ENCODE data around the gene BCO1.

The BCO1 gene

GRCh38 chr16:81232740-81233367 lies 5.6 kb upstream of the BCO1 start:
- DNase-seq, result no peak

- DNase-seq, result no peak
These were observed 1.2 kb upstream of the BCO1 start for GRCh38 chr16:81237282-81237681.

- DNase-seq, result no peak
These were observed 570 bp upstream of the BCO1 start for GRCh38 chr16:81237942-81238295.

- DNase-seq, result no peak
These were observed 1.1 kb downstream of the BCO1 start for GRCh38 chr16:81239367-81240121.

DNA sequence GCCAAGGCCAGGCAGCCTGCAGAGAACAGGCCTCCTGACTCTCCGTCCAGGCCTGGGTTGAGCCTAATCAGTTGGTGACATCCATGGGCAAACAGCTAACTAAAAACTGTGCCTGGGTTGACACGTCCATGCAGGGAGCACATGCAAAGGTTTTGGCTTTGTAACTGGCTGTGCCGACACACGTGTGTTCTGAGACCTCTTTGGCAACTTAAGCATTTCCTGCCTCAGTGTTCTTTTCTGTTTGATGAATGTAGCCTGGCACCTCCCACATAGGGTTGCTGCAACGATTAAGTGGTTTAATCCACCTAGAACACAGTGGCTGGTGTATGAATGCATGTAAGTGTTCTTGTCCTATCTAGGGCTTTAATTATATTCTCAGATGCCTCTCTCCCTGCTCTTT lies 3.2 kb downstream of the BCO1 start:
- no peak for DNase-seq

- DNase-seq, result no peak
These were observed 4.6 kb downstream of the BCO1 start for GRCh38 chr16:81242977-81243618.

DNA sequence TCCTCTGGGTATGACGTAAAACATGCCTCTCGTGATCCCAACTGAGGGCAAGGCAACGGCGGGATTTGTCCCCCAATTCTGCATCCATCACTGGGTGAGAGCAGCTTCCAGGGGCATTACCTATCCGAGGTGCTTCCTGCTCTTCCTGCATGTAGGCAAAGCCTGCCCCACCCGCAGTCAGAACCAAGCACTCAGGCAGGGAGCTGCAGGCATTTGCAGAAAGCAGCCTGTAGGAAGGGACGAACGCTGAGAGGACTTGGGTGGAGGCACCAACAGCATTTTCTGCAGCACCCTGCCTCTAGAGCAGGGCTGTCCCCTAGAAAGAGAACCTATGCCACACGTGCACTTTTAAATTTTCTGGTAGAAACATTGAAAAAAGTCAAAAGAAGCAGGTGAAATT lies 5.5 kb downstream of the BCO1 start:
- no peak for DNase-seq

- DNase-seq, result no peak
These were observed 13.4 kb downstream of the BCO1 start for GRCh38 chr16:81251871-81252270.

DNA sequence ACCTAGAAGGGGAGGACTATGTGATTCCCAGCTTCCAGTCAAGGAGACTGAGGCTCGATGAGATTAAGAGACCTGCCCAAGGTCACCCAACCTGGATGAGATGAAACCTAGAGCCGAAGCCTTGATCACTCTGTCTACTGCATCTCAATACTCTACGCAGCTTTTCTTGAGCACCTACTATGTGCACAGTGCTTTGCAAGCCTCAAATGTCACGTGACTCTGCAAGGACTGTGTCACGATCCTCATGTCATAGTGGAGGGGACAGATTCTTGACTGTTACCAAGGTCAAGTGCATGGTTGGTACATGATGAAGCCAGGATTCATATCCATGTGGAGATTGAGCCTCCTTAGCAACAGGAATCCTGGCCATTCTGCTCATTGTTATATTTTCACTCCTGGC lies 14.7 kb downstream of the BCO1 start:
- no peak for DNase-seq

DNA sequence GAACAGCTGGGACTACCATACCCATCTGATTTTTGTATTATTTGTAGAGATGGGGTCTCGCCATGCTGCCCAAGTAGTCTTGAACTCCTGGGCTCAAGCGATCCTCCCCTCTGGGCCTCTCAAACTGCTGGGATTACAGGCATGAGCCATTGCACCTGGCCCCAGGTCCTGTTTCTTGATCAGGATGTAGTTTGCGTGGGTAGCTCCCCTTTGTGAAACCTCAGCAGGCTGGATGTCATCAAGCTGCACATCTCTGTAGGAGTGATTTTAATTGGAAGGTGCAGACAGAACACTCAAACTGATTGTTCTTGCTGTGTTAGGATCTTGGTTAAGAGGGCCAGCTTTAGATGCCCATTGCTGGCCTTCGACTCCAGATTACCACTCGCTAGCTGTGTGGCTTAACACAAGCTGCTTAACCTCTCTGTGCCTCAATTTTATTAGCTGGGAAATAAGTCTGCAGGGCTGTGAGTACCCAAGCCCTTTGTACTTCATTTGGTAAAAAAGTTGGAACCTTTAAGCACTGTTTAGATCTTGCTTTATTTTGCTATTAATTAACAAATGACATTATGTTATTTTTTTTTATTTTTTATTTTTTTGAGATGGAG lies 16.5 kb downstream of the BCO1 start:
- no peak for DNase-seq

GRCh38 chr16:81259916-81260315 lies 21.4 kb downstream of the BCO1 start:
- DNase-seq, result no peak

GRCh38 chr16:81261049-81261648 lies 22.7 kb downstream of the BCO1 start:
- DNase-seq, result no peak

DNA sequence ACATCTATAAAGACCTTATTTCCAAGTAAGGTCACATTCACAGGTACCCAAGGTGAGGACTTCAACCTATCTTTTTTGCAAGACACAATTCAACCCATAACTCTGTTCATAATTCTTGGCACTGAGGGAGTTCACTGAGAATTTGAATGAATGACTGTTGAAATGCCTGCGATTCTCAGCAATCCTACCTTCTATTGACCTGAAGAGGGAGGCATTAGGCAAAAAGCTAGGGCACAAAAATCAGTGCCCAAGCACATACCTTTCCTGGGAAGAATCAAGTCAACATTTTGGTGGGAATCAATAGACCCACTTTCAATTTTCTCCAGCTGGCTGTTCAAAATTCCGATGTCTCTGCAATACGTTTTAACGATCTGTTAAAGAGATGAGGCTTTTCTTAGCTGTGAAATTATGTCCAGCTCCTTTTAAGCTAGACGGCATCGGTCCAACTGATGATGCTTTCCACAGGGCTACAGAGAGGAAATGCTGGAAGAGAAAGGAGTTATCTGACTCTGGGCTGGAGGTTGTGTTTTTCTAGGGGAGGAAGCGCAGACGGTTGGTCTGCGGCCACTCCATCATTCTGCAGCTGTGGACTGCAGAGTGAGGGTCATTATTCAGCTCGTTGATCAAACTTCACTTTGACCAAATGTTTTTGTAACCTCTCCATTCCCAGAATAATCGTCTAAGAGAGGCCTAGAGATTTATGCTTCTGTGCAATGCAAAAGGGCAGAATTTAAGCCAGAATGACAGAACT lies 25.2 kb downstream of the BCO1 start:
- DNase-seq, result no peak

DNA sequence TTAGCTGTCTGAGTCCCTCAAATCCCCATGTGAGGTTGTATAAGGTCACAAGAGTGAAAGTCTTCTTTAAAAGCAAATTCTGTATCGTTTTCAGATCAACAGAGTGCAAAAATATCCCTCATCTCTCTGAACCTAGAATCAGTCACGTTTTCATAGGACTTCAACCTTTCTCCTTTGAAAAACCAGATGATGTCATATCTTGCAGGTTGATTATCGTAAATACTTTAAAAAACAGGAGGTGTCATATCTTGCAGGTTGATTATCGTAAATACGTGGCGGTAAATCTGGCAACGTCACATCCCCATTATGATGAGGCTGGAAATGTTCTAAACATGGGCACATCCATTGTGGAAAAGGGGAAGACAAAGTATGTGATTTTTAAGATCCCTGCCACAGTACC lies 25.9 kb downstream of the BCO1 start:
- DNase-seq, result no peak

DNA sequence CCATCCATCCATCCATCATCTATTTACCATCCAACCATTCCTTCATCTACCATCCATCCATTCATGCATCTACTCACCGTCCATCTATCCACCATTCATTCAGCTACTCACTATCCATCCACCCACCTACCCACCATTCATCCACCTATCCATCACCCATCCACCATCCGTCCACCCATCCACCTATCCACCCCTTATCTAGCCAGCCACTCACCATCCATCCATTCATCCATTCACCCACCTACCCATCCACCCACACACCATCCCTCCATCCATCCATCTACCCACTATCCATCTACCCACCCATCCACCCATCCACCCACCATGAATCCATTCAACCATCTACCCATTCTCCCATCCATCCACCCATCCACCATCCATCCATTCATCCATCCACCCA lies 26.6 kb downstream of the BCO1 start:
- no peak for DNase-seq

DNA sequence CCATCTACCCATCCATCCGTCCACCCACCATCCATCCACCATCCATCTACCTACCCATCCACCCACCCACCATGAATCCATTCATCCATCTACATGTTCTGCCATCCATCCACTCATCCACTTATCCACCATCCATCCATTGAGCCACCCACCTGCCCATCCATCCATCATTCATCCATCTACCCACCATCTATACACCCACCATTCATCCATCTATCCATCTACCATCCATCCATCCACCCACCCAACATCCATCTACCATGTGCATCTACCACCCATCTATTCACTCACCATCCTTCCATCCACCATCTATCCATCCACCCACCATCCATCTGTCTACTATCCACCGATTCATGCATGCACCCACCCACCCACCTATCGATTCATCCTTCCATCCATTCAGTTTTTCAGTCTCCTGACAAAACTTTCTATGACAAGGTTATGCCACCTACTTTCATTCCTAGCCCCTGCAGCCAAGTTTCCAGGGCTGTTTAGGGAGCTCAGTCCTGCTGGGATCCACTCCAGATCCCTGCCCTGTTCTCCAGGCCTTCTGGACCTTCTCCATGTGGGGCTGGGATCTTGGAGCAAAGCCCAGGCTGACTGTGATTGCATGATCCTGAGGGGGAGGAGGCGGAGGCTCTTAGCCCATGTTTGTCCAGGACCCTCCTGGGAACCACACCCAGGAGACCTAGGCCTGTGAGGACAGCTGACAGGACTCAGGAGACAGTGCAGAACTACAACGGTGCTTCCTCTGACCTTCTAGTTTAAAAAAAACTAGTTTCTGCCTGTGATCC lies 27.4 kb downstream of the BCO1 start:
- DNase-seq, result no peak

GRCh38 chr16:81266680-81267095 lies 28.2 kb downstream of the BCO1 start:
- no peak for DNase-seq

GRCh38 chr16:81268509-81268908 lies 30.0 kb downstream of the BCO1 start:
- DNase-seq, result no peak

DNA sequence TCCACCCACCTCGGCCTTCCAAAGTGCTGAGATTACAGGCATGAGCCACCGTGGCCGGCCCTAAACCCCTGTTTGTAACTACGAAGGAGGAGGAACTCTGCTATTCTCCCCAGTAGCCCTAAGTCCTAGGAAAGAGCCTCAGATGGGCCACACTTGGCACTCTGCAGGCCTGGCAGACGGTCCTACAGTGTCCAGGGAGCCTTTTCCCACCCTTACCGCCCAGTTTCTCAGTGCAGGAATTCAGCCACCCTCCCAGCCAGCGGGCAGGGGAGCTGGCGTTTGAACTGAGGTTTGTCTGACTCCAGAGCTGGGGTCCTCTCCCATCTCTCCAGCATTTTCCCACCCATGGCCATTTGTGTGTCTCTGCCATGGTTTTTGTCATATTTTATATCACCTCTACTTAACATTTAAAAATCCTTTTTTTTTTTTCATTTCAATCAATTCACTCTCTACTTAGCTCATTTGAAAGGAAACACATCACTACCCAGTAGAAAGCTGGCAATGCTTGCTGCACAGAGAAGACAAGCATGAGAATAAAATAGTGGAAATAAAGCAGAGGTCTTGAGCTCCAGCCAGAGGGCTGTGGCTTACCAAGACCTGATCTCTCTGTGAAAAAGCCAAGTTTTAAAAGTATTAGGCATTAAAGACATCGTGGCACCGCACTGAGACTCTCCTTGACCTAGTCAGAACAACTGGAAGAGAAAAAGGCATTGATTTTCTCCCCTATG lies 34.9 kb downstream of the BCO1 start:
- no peak for DNase-seq

DNA sequence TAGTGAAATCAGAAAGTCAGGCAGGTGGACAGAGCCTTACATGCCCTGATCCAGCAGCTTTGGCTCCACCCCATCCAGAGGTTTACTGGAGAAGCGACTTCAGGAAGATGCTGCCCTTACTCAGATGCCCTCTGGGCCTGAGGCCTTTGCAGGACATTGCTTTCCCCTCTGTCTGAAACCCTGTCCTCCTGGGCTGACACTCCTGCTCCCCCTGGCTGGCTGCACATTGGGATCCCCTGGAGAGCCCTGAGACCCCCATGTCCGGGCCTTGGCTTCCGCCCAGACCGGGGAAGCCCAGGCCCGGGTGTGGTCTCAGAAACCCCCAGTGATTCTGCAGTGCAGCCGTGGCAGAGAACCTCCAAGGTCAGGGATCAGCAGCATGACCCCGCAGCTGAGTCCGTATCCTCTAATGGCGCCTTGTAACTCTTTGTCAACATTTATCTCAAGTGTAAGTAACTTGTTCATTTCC lies 36.6 kb downstream of the BCO1 start:
- DNase-seq, result no peak

DNA sequence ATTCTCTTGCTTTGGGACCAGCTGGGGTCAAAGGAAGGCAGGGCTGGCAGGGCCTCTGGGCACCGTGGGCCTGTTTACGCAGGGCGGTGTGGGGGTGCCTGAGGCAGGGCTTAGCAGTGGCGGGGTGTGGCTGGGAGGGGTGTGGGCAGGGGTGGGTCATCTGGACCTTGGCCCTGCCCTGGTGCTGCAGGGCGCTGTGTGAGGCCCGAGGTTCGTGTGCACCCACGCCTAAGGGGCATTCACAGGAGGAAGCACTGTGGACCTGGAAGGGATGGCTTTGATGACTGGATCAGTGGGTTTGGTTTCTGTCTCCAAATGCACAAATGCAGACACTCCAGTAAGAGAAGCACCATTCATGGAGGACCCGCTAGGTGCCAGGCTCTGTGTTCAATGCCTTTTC lies 37.3 kb downstream of the BCO1 start:
- DNase-seq, result no peak
